Measurements from ENCODE around the gene TLR10. TPM values are rescaled to one million over a fixed set of nuclear protein-coding genes. Genes with fewer than 3 reads are reported as not detected.

Gene TLR10
- total RNA-seq, 1 donor, result not detected

GRCh38 chr4:38743866-38744265 lies 38.9 kb downstream of the TLR10 start:
- peak; percentile 23 for DNase-seq (ENCODE audit: low read depth)
- no peak for TF ChIP-seq CTCF (IDR thresholded peaks at IDR 0.05; ENCODE audit: insufficient read depth, low read depth, low read length)

GRCh38 chr4:38740303-38740702 lies 42.5 kb downstream of the TLR10 start:
- no peak overlapping the region for H3K4me3 ChIP-seq (ENCODE audit: low read depth, low read length)
- no peak for TF ChIP-seq CTCF (IDR thresholded peaks at IDR 0.05; ENCODE audit: insufficient read depth, low read depth, low read length)
- no peak for DNase-seq (ENCODE audit: low read depth)

More at GRCh38 chr4:38743866-38744265, 38.9 kb downstream of the TLR10 start:
- H3K4me3 ChIP-seq (ENCODE audit: low read depth, low read length), result no peak overlapping the region

GRCh38 chr4:38738940-38739803 lies 43.6 kb downstream of the TLR10 start:
- H3K4me3 ChIP-seq (ENCODE audit: low read depth, low read length), result no peak overlapping the region
- no peak for TF ChIP-seq CTCF (IDR thresholded peaks at IDR 0.05; ENCODE audit: insufficient read depth, low read depth, low read length)
- DNase-seq (ENCODE audit: low read depth), result no peak

GRCh38 chr4:38735870-38736269 lies 46.9 kb downstream of the TLR10 start:
- no peak for DNase-seq (ENCODE audit: low read depth)
- TF ChIP-seq CTCF (IDR thresholded peaks at IDR 0.05; ENCODE audit: insufficient read depth, low read depth, low read length), result no peak
- no peak overlapping the region for H3K4me3 ChIP-seq (ENCODE audit: low read depth, low read length)

- no peak for DNase-seq (ENCODE audit: low read depth)
- TF ChIP-seq CTCF (IDR thresholded peaks at IDR 0.05; ENCODE audit: insufficient read depth, low read depth, low read length), result no peak
Measured at GRCh38 chr4:38734911-38735310, 47.9 kb downstream of the TLR10 start.

GRCh38 chr4:38734446-38734845 lies 48.3 kb downstream of the TLR10 start:
- H3K4me3 ChIP-seq (ENCODE audit: low read depth, low read length), result no peak overlapping the region
- TF ChIP-seq CTCF (IDR thresholded peaks at IDR 0.05; ENCODE audit: insufficient read depth, low read depth, low read length), result no peak
- no peak for DNase-seq (ENCODE audit: low read depth)

More at GRCh38 chr4:38734911-38735310, 47.9 kb downstream of the TLR10 start:
- no peak overlapping the region for H3K4me3 ChIP-seq (ENCODE audit: low read depth, low read length)

Data from fibroblast of villous mesenchyme (primary cell).